Transverse colon (tissue), 3 donors: ENCODE data around the gene ULK4.
A peak's percentile ranks its signal among the peaks of the same experiment; 100 is the strongest.

Experiments
- EP300 ChIP-seq: sonication (generic); formaldehyde crosslinking; IDR thresholded peaks from one replicate; pipeline ENCODE4 v1.6.1; 2017; ENCODE audit warnings: antibody characterized with exemption, low read depth
- POLR2A ChIP-seq: fragments of 450-650 bp; IDR thresholded peaks from one replicate; pipeline ENCODE4 v1.6.1; 2016; ENCODE audit warnings: antibody characterized with exemption, mild to moderate bottlenecking, moderate library complexity
- TF ChIP-seq, protein P1 (sequence below), 5 experiments: fragments of 200-600 bp in 3 of 5; fragments of 450-650 bp in 2 of 5; sonication (generic) in 3 of 5; IDR thresholded peaks; 1 replicate in 2 of 5; 2 replicates in 3 of 5; pipeline ENCODE4 v1.5.1; 2016 to 2017; ENCODE audit warnings: antibody characterized with exemption in 5 of 5, inconsistent platforms in 3 of 5, mild to moderate bottlenecking in 2 of 5, moderate library complexity in 1 of 5

DNA sequence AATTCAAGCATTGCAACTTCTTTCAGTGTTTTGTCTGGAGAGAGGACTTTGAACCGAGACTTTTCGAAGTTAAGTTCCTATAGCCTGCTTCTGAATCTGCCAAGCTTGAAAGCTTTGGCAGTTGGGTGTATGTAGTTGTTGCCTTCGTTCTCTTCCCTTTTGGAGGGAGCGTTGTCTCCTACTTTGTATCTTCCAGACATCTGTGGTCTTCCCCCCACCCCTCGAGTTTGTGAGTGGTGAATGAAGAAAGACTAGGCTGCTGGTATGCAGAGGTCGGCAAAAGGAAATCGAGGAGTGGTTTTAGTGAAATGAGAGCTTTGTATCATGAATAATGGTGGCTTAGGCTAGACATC lies 761.3 kb downstream of the ULK4 start:
- TF ChIP-seq, protein P1, sequence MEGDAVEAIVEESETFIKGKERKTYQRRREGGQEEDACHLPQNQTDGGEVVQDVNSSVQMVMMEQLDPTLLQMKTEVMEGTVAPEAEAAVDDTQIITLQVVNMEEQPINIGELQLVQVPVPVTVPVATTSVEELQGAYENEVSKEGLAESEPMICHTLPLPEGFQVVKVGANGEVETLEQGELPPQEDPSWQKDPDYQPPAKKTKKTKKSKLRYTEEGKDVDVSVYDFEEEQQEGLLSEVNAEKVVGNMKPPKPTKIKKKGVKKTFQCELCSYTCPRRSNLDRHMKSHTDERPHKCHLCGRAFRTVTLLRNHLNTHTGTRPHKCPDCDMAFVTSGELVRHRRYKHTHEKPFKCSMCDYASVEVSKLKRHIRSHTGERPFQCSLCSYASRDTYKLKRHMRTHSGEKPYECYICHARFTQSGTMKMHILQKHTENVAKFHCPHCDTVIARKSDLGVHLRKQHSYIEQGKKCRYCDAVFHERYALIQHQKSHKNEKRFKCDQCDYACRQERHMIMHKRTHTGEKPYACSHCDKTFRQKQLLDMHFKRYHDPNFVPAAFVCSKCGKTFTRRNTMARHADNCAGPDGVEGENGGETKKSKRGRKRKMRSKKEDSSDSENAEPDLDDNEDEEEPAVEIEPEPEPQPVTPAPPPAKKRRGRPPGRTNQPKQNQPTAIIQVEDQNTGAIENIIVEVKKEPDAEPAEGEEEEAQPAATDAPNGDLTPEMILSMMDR (IDR thresholded peaks at IDR 0.05): no peak
- TF ChIP-seq EP300: no peak
- peak; percentile 50 for TF ChIP-seq POLR2A
